GM18526 (cell line): Measurements from ENCODE around the gene CDK8.

Experiments
- POLR2A ChIP-seq: IDR thresholded peaks from 3 replicates; pipeline ENCODE4 v1.6.1; 2011; ENCODE audit not compliant: insufficient read length; ENCODE audit errors: extremely low read depth

The CDK8 gene

GRCh38 chr13:26384587-26384986 is 130.7 kb downstream of the CDK8 start:
- TF ChIP-seq POLR2A = no peak

GRCh38 chr13:26386026-26386425 is 132.1 kb downstream of the CDK8 start:
- no peak for TF ChIP-seq POLR2A

- TF ChIP-seq POLR2A = no peak
Measured at GRCh38 chr13:26390203-26390602, 136.3 kb downstream of the CDK8 start.

- TF ChIP-seq POLR2A = no peak
Measured at GRCh38 chr13:26400545-26400944, 146.6 kb downstream of the CDK8 start.

GRCh38 chr13:26401069-26401468 is 147.1 kb downstream of the CDK8 start:
- TF ChIP-seq POLR2A = no peak

GRCh38 chr13:26401578-26402021 is 147.7 kb downstream of the CDK8 start:
- no peak for TF ChIP-seq POLR2A

- TF ChIP-seq POLR2A = no peak
Measured at GRCh38 chr13:26406791-26407190, 152.9 kb downstream of the CDK8 start.

GRCh38 chr13:26411206-26411605 is 157.3 kb downstream of the CDK8 start:
- TF ChIP-seq POLR2A = no peak

GRCh38 chr13:26412263-26412662 is 158.3 kb downstream of the CDK8 start:
- no peak for TF ChIP-seq POLR2A

- no peak for TF ChIP-seq POLR2A
Measured at GRCh38 chr13:26412936-26413716, 159.2 kb downstream of the CDK8 start.

- no peak for TF ChIP-seq POLR2A
Measured at GRCh38 chr13:26420282-26420960, 166.5 kb downstream of the CDK8 start.

- no peak for TF ChIP-seq POLR2A
Measured at GRCh38 chr13:26422036-26422435, 168.1 kb downstream of the CDK8 start.

- no peak for TF ChIP-seq POLR2A
Measured at GRCh38 chr13:26423629-26424028, 169.7 kb downstream of the CDK8 start.

GRCh38 chr13:26424181-26424580 is 170.3 kb downstream of the CDK8 start:
- TF ChIP-seq POLR2A = no peak

GRCh38 chr13:26425443-26426358 is 171.8 kb downstream of the CDK8 start:
- TF ChIP-seq POLR2A = no peak

GRCh38 chr13:26433776-26434175 is 179.8 kb downstream of the CDK8 start:
- TF ChIP-seq POLR2A = no peak

GRCh38 chr13:26435171-26435570 is 181.2 kb downstream of the CDK8 start:
- no peak for TF ChIP-seq POLR2A
